GM18511 (cell line): Measurements from ENCODE around the gene KNDC1.

ENCODE experiments used
- ATAC-seq: cut with Tn5 transposase; IDR thresholded peaks from one replicate; pipeline ENCODE4 v1.9.1; 2021; ENCODE audit warnings: mild to moderate bottlenecking, moderate library complexity; ENCODE audit not compliant: unreplicated experiment

The KNDC1 gene

DNA sequence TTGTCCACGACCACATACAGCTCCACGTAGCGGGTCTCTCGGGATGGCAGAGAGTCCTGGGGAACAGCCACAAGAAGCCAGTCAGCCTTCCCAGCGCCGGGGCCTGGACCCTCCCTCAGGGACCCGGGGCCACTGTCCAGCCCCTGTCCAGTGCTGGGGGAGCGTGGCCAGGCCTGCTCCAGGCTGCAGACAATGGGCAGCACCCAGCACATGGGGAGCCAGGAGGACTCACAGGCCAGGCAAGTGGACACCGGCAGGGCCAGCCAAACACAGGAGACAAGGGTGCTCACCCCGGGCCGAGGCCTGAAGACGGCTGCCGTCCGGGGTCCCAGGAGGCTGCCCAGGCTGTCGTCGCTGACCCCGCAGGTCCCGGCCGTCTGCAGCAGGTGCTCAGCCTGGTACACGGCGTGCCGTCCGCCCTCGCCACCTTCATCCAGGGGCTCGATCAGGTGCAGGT lies 113.0 kb downstream of the KNDC1 start:
- ATAC-seq = no peak

DNA sequence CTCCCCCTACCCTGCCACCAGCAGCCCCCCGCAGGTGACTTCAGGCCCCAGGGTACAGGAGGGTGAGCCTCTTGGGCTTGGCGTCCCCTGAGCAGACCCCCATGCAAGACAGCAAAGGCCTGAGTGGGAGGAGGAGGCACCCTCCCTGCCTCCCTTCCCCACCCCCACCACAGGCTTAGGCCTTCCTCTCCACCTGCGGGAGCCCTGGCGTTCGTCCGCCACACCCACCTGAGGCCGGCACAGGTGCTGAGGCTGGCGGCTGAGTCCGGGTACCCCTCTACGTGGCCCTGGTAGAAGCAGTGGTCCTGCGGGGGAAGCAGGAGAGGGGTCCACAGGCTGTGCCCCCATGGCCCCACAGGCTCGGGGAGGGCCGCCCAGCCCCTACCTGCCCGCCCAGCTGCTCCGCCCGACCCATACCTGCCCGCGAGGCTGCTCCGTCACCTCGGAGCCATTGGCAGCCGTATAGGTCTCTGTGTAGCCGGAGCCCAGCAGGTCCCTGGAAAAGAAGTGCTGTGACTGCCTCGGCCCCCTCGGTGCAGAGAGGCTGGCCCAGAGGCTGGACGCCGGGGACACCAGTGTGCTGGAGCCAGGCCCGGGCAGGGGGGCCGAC lies 113.6 kb downstream of the KNDC1 start:
- no peak for ATAC-seq

GRCh38 chr10:133274751-133275683 lies 115.0 kb downstream of the KNDC1 start:
- peak; percentile 61 for ATAC-seq

- peak; percentile 52 for ATAC-seq
These were observed 115.7 kb downstream of the KNDC1 start for GRCh38 chr10:133275684-133276092.
